Suprapubic skin (tissue), 4 donors: ENCODE measurements around the gene UNCX. TPM values are rescaled to one million over a fixed set of nuclear protein-coding genes. Genes with fewer than 3 reads are reported as not detected.

ENCODE experiments used
- DNase-seq, 2 donors: peaks; one replicate each; pipeline ENCODE4 v3.0.0-alpha.2; 2019; ENCODE audit warnings: low spot score in 2 of 2
- H3K27ac ChIP-seq: fragments of 200-600 bp; sonication (generic); one replicate; pipeline ENCODE4 v1.5.1; 2019
- H3K27me3 ChIP-seq: fragments of 200-600 bp; sonication (generic); one replicate; pipeline ENCODE4 v1.5.1; 2019
- H3K36me3 ChIP-seq: fragments of 200-600 bp; sonication (generic); one replicate; pipeline ENCODE4 v1.5.1; 2019
- H3K4me1 ChIP-seq: fragments of 200-600 bp; sonication (generic); one replicate; pipeline ENCODE4 v1.5.1; 2019
- H3K4me3 ChIP-seq: fragments of 200-600 bp; sonication (generic); one replicate; pipeline ENCODE4 v1.5.1; 2019; ENCODE audit warnings: mild to moderate bottlenecking
- H3K9me3 ChIP-seq: fragments of 200-600 bp; sonication (generic); one replicate; pipeline ENCODE4 v1.5.1; 2019
- EP300 ChIP-seq: sonication (generic); formaldehyde crosslinking; IDR thresholded peaks from one replicate; pipeline ENCODE4 v1.6.1; 2017; ENCODE audit warnings: antibody characterized with exemption
- POLR2A ChIP-seq, 2 donors: fragments of 450-650 bp; IDR thresholded peaks; one replicate each; pipeline ENCODE4 v1.6.1; 2017; ENCODE audit warnings: antibody characterized with exemption in 2 of 2, mild to moderate bottlenecking in 2 of 2, moderate library complexity in 2 of 2
- POLR2AphosphoS5 ChIP-seq, 3 donors: sonication (generic); formaldehyde crosslinking; IDR thresholded peaks; one replicate each; pipeline ENCODE4 v1.6.1; 2017; ENCODE audit warnings: antibody characterized with exemption in 3 of 3
- WGBS: methylation state at CpG from one replicate; pipeline ENCODE4 v1.1.5; 2018; 5-methylcytosine and 5-hydroxymethylcytosine counted together
- total RNA-seq, 4 donors: library from RNA; depleted of rRNA; stranded (reverse); fragments of >200 nt; gene quantifications; one replicate each; pipeline ENCODE4 v1.1.0, GENCODE V29; 2016
- TF ChIP-seq, protein P1 (sequence below), 2 donors: fragments of 200-600 bp in 1 of 2; fragments of 450-650 bp in 1 of 2; sonication (generic) in 1 of 2; IDR thresholded peaks; one replicate each; pipeline ENCODE4 v1.5.1; 2016 to 2019; ENCODE audit warnings: antibody characterized with exemption in 2 of 2, mild to moderate bottlenecking in 1 of 2, moderate library complexity in 1 of 2

Gene UNCX
- not detected for total RNA-seq

DNA sequence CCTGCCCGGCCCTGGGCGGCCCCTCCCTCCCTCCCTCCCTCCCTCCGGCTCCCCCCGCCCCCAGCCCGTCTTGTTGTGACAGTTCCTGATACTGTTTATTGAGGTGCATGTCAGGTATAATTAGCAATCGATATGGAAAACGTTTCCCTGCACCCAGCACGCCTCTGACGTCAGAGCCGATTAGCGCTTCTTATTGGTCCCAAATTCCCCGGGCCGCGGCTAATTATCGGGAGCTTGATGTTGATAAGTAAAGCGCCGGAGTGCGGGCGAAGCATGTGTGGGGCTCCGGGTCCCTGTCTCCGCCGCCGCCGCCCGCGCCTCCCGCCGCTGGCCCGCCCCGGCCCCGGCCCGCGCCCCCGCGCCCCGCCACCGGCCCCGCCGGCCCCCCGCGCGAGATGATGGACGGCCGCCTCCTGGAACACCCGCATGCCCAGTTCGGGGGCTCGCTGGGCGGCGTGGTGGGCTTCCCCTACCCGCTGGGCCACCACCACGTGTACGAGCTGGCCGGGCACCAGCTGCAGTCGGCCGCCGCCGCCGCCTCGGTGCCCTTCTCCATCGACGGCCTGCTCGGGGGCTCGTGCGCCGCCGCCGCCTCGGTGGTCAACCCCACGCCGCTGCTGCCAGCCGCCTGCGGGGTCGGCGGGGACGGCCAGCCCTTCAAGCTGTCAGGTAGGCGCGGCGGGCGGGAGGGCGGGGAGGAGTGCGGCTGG lies at the start of gene UNCX:
Gene UNCX (plus strand): TSS at position 250 of the 710 bp plus-strand sequence. CDS start 146 bp downstream, at position 396.
- Histone ChIP-seq H3K27me3 (peaks cover 100% of the 10 kb centered on the region), H3K27ac (no peak within 1 kb of the TSS), H3K4me1 (peaks cover 50% of the 10 kb centered on the region), H3K36me3 (no peaks in the 10 kb centered on the region), H3K4me3 (no peak within 1 kb of the TSS), H3K9me3 (no peaks in the 10 kb centered on the region)
- 7% methylated on average over 3 of the region's 81 CpGs for WGBS
- TF ChIP-seq, protein P1, sequence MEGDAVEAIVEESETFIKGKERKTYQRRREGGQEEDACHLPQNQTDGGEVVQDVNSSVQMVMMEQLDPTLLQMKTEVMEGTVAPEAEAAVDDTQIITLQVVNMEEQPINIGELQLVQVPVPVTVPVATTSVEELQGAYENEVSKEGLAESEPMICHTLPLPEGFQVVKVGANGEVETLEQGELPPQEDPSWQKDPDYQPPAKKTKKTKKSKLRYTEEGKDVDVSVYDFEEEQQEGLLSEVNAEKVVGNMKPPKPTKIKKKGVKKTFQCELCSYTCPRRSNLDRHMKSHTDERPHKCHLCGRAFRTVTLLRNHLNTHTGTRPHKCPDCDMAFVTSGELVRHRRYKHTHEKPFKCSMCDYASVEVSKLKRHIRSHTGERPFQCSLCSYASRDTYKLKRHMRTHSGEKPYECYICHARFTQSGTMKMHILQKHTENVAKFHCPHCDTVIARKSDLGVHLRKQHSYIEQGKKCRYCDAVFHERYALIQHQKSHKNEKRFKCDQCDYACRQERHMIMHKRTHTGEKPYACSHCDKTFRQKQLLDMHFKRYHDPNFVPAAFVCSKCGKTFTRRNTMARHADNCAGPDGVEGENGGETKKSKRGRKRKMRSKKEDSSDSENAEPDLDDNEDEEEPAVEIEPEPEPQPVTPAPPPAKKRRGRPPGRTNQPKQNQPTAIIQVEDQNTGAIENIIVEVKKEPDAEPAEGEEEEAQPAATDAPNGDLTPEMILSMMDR (IDR thresholded peaks at IDR 0.05): no peak
- TF ChIP-seq POLR2A (IDR thresholded peaks at IDR 0.05): no peak
- TF ChIP-seq EP300: no peak
- no peak for TF ChIP-seq POLR2AphosphoS5 (IDR thresholded peaks at IDR 0.05)
- DNase-seq: no peak

DNA sequence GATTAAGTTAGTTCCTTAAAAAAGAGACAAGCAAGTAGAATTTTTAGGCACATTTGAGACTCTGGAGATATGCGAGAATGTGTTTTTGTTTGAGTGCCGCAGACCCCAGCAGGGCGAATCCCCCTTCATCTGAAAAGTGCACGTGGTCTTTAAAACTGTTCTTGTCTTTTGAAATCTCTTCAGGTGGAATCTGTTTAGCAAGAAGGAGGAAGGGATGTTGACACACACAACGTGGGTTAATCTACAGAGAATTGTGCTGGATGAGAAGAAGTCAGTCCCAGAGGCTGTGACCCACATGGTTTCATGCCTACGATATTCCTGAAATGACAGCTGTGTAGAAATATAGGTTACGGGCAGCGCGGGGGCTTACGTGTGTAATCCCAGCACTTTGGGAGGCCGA lies 45.5 kb upstream of the UNCX start:
- TF ChIP-seq POLR2A (IDR thresholded peaks at IDR 0.05) (no peak), EP300 (no peak), POLR2AphosphoS5 (IDR thresholded peaks at IDR 0.05) (no peak)
- TF ChIP-seq, protein P1 (IDR thresholded peaks at IDR 0.05): no peak

DNA sequence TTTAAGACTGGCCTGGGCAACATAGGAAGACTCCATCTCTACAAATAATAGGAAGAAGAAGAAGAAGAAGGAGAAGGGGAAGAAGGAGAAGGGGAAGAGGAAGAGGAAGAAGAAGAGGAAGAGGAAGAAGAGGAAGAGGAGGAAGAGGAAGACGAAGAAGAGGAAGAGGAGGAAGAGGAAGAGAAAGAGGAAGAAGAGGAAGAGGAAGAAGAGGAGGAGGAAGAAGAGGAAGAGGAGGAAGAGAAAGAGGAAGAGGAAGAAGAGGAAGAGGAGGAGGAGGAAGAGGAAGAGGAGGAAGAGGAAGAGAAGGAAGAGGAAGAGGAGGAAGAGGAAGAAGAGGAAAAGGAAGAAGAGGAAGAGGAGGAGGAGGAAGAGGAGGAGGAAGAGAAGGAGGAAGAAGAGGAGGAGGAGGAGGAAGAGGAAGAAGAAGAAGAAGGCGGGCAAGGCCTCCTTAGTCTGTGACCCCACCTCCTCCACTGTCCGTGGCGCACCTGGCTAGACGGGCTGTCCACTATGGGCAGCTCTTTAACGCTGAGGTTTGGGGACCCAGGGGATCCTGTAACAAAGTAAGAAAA lies 43.9 kb upstream of the UNCX start:
- no peaks in the 10 kb centered on the region for H3K36me3 ChIP-seq
- no peaks in the 10 kb centered on the region for H3K9me3 ChIP-seq
- peaks cover 87% of the 10 kb centered on the region for H3K27me3 ChIP-seq
- WGBS: 89% methylated on average over 5 of the region's 6 CpGs
- no peak overlapping the region for H3K27ac ChIP-seq
- H3K4me1 ChIP-seq: no peaks in the 10 kb centered on the region
- no peak overlapping the region for H3K4me3 ChIP-seq
- no peak for DNase-seq
- TF ChIP-seq, protein P1 (IDR thresholded peaks at IDR 0.05): no peak
- no peak for TF ChIP-seq EP300
- no peak for TF ChIP-seq POLR2AphosphoS5 (IDR thresholded peaks at IDR 0.05)
- TF ChIP-seq POLR2A (IDR thresholded peaks at IDR 0.05): no peak

More for the DNA sequence above, 45.5 kb upstream of the UNCX start:
- Histone ChIP-seq H3K4me1 (no peaks in the 10 kb centered on the region), H3K9me3 (no peaks in the 10 kb centered on the region), H3K4me3 (no peak overlapping the region), H3K36me3 (no peaks in the 10 kb centered on the region), H3K27me3 (peaks cover 77% of the 10 kb centered on the region), H3K27ac (no peak overlapping the region)
- no peak for DNase-seq
- WGBS: 79% methylated on average over 11 of the region's 11 CpGs

DNA sequence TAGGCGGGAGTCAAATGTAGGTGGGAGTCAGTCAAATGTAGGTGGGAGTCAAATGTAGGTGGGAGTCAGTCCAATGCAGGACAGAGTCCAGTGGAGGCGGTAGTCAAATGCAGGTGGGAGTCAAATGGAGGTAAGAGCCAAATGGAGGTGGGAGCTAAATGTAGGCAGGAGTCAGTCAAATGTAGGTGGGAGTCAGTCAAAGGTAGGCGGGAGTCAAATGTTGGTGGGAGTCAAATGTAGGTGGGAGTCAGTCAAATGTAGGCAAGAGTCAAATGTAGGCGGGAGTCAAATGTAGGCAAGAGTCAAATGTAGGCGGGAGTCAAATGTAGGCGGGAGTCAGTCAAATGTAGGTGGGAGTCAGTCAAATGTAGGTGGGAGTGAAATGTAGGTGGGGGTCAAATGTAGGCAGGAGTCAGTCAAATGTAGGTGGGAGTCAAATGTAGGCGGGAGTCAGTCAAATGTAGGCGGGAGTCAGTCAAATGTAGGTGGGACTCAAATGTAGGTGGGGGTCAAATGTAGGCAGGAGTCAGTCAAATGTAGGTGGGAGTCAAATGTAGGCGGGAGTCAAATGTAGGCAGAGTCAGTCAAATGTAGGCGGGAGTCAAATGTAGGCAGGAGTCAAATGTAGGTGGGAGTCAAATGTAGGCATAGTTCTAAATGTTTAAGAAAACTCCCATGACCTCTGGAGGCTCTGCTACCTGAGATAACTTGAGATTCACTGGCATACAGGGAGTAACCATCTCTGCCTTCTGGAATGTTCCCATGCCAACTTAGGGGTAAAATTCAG lies 42.5 kb upstream of the UNCX start:
- Histone ChIP-seq H3K9me3 (no peaks in the 10 kb centered on the region), H3K4me3 (no peak overlapping the region), H3K4me1 (no peaks in the 10 kb centered on the region), H3K27me3 (peaks cover 89% of the 10 kb centered on the region), H3K27ac (no peak overlapping the region), H3K36me3 (no peaks in the 10 kb centered on the region)
- 86% methylated on average over 10 of the region's 10 CpGs for WGBS
- DNase-seq: no peak
- TF ChIP-seq, protein P1 (IDR thresholded peaks at IDR 0.05): no peak
- no peak for TF ChIP-seq POLR2A (IDR thresholded peaks at IDR 0.05)
- TF ChIP-seq POLR2AphosphoS5 (IDR thresholded peaks at IDR 0.05): no peak
- TF ChIP-seq EP300: no peak
